ENCODE data around the gene SLC6A4. TPM values are rescaled to one million over a fixed set of nuclear protein-coding genes. Genes with fewer than 3 reads are reported as not detected.

The SLC6A4 gene
- total RNA-seq, 1 experiment from 2014 or later, result 0.30 TPM

GRCh38 chr17:30240177-30240576, 4.7 kb upstream of the SLC6A4 start:
- TF ChIP-seq RAD21 (IDR thresholded peaks at IDR 0.05; ENCODE audit: low read depth) (no peak), YY1 (IDR thresholded peaks at IDR 0.05; ENCODE audit: extremely low read depth, insufficient replicate concordance, low read depth, low read length) (no peak), SIN3A (IDR thresholded peaks at IDR 0.05; ENCODE audit: low read depth) (no peak), EZH2phosphoT487 (IDR thresholded peaks at IDR 0.05; ENCODE audit: borderline replicate concordance) (no peak), EZH2 (IDR thresholded peaks at IDR 0.05) (no peak), CTCF (IDR thresholded peaks at IDR 0.05 in 2 of 3, conservative IDR thresholded peaks at IDR 0.05 in 1 of 3; ENCODE audit: borderline replicate concordance in 1 of 3, insufficient read depth in 1 of 3, low read depth in 2 of 3, low read length in 2 of 3) (no peak), ZNF274 (IDR thresholded peaks at IDR 0.05; ENCODE audit: low read depth, low read length) (no peak), SP1 (IDR thresholded peaks at IDR 0.05; ENCODE audit: low read depth) (no peak), JUND (IDR thresholded peaks at IDR 0.05) (no peak), CEBPB (IDR thresholded peaks at IDR 0.05; ENCODE audit: low read depth) (no peak), POLR2A (IDR thresholded peaks at IDR 0.05; ENCODE audit: borderline replicate concordance, extremely low read depth, insufficient read depth, insufficient read length) (no peak), ATF3 (IDR thresholded peaks at IDR 0.05) (no peak), POLR2AphosphoS5 (IDR thresholded peaks at IDR 0.05; ENCODE audit: low read depth, low read length) (no peak), TCF7L2 (IDR thresholded peaks at IDR 0.05; ENCODE audit: borderline replicate concordance, extremely low read depth, insufficient read depth, insufficient read length) (no peak), EGR1 (IDR thresholded peaks at IDR 0.05; ENCODE audit: low read depth) (no peak)
- TF ChIP-seq, protein P1, sequence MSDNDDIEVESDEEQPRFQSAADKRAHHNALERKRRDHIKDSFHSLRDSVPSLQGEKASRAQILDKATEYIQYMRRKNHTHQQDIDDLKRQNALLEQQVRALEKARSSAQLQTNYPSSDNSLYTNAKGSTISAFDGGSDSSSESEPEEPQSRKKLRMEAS (IDR thresholded peaks at IDR 0.05), result no peak
- no peak overlapping the region for H2AFZ ChIP-seq (ENCODE audit: low read depth, low read length, poor library complexity, severe bottlenecking)
- H3K9ac ChIP-seq (ENCODE audit: low read length), result no peak overlapping the region
- POLR2A ChIA-PET, result no interaction called here
- peaks cover 0 to 3% of the 10 kb centered on the region in 2 experiments; a peak in 1 of 4 replicates for H3K4me1 ChIP-seq (ENCODE audit: control insufficient read depth in 1 of 2, insufficient read depth in 2 of 2, low read length in 2 of 2)
- H3K9me3 ChIP-seq (ENCODE audit: control insufficient read depth in 1 of 2, insufficient read depth in 1 of 2, low read depth in 1 of 2, low read length in 2 of 2), result peaks cover 0 to 3% of the 10 kb centered on the region in 2 experiments; a peak in 1 of 4 replicates
- H3K27me3 ChIP-seq (ENCODE audit: insufficient read depth, low read length), result no peaks in the 10 kb centered on the region
- RAD21 ChIA-PET (ENCODE audit: low non-redundant PET in 1 of 2, low total read pairs in 2 of 2, uncharacterized antibody in 2 of 2, unreplicated experiment in 2 of 2), result no interaction called here
- no peaks in the 10 kb centered on the region for H4K20me1 ChIP-seq (ENCODE audit: insufficient read depth)
- CTCF ChIA-PET, result no interaction called here
- H3K4me2 ChIP-seq (ENCODE audit: low read length), result no peak overlapping the region
- BruUV-seq (replicated peaks), result no TSS peak
- intact Hi-C loops (cut with micrococcal nuclease), result no loop called here
- no peak overlapping the region for H3K27ac ChIP-seq (ENCODE audit: low read depth, low read length)
- H3K4me3 ChIP-seq (replicated peaks in 1 of 2; ENCODE audit: low read depth in 1 of 2, low read length in 2 of 2), result no peak overlapping the region
- H3K9me2 ChIP-seq (ENCODE audit: insufficient read depth), result no peaks in the 10 kb centered on the region
- no peaks in the 10 kb centered on the region for H3K36me3 ChIP-seq (ENCODE audit: control insufficient read depth in 1 of 2, insufficient read depth in 2 of 2, low read length in 2 of 2)
- DNase-seq (ENCODE audit: low read depth, low spot score), result no peak
- H3K79me2 ChIP-seq (ENCODE audit: insufficient read depth, low read length), result no peaks in the 10 kb centered on the region
- ATAC-seq, result no peak
